GM19239 (cell line): ENCODE results near the gene ARMC9.
A peak's percentile ranks its signal among the peaks of the same experiment; 100 is the strongest.
"Not testable (repeated sequence)": the region's sequence is repeated elsewhere in the genome, so short reads cannot be mapped to it uniquely, and the experiment has no call there.

ENCODE experiments used
- DNase-seq: peaks from one replicate; pipeline ENCODE4 v3.0.0; 2011; ENCODE audit warnings: low spot score; ENCODE audit not compliant: insufficient read length
- FAIRE-seq: peaks from 2 replicates; lab custom pipeline; 2011; peaks lifted over from hg19 to GRCh38; lab: Jason Lieb, UNC

ARMC9 gene

GRCh38 chr2:231388725-231389346 lies 190.4 kb downstream of the ARMC9 start:
- DNase-seq (no peak), FAIRE-seq (no peak)

DNA sequence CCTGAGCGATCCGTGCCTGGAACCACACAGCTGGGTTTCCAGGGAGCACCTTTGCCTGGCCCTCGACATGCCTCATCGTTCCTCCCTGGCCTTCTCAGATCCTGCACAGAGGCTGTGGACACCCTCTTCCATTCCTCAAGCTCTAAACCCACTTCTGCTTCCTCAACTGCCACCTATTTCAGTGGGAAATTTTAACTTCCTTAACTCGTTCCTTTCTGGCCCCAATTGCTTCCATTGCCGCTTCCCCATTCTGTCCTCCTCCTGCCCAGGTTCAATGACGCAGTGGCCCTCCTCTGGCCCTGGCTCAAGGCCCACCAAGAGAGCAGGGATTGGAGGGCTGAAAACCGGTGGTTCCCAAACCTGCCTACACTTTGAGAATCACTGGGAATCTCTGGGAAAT lies 192.2 kb downstream of the ARMC9 start:
- FAIRE-seq, result peak; percentile 68

GRCh38 chr2:231391981-231392380 lies 193.6 kb downstream of the ARMC9 start:
- peak; percentile 89 for FAIRE-seq
- DNase-seq, result no peak

More for the DNA sequence above, 192.2 kb downstream of the ARMC9 start:
- DNase-seq, result no peak

DNA sequence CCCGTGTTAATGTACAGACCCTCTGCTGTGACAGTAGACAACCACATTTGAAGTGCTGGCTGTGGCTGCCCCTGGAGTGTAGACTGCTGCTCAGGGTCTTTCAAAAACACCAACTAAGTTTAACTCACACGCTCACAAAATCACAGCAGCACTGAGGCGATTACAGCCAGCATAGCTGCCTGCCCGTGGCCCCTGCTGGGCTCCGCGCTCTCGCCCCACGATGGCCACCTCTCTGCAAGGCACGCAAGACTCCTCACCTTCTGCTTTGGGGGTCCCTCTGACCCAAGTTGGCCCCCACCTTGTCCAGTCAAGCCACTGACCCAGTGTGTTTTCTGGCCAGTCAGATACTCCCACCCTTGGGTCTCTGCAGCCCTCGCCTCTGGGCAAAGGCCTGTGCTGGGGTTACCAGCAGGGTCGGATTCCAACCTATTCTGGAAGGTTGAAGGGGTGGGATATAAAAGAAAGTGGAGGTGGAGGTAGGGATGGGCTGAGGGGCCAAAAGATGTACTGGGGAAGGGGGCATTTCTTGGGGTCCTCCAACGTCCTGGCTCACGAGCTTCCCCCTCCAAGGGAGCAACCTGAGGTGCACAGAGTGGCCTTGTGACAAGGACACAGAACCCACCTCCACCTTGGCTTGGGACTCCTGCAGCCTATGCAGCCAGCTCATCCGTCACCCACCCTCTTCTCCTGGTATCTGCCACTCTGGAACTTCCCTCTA lies 194.2 kb downstream of the ARMC9 start:
- FAIRE-seq (no peak), DNase-seq (no peak)

GRCh38 chr2:231393149-231394131 lies 195.0 kb downstream of the ARMC9 start:
- FAIRE-seq, result peak; percentile 100
- DNase-seq, result peak; percentile 81

DNA sequence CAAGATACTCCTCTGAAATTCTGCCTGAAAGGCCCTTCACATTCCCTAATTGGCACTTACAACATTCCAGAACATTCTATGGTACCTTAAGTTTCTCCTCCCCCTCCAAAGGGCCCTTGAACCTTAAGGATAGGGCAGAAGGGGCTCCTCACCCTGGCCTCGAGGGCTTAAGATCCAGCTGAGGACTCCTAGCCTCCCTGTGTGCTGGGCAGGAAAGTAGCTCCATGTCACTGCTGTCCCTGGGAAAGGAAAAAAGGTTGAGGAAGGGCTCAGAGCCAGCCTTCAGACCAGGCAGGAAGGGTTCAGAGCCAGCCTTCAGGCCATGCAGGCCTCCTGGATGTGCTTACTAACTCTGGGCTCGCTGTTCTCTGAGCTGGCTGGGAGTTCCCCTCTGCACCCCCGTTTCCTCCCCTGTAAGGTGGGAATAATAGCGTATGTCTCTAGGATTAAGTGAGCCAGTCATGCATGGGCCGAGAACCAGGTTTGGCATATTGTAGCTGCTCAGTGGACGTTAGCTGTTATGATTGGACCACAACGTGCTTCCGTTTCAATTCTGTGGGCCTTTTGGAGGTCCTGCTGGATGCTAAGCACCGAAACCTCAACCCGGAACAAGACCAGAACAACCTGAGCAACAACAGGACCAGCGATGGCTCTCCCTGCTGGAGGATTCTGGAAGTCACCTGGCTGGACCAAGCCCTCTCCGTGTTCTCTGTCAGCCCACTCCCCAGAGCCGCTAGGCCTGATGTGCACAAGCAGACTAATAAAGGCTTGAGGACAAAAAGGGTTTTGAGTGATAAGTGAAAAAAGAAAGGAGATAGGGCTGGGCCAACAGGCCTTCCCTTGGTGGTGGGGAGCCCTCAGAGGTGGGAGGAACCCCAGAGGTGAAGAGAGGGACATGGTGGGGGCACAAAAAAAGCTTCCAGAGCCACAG lies 196.0 kb downstream of the ARMC9 start:
- DNase-seq (peak; percentile 96), FAIRE-seq (no peak)

DNA sequence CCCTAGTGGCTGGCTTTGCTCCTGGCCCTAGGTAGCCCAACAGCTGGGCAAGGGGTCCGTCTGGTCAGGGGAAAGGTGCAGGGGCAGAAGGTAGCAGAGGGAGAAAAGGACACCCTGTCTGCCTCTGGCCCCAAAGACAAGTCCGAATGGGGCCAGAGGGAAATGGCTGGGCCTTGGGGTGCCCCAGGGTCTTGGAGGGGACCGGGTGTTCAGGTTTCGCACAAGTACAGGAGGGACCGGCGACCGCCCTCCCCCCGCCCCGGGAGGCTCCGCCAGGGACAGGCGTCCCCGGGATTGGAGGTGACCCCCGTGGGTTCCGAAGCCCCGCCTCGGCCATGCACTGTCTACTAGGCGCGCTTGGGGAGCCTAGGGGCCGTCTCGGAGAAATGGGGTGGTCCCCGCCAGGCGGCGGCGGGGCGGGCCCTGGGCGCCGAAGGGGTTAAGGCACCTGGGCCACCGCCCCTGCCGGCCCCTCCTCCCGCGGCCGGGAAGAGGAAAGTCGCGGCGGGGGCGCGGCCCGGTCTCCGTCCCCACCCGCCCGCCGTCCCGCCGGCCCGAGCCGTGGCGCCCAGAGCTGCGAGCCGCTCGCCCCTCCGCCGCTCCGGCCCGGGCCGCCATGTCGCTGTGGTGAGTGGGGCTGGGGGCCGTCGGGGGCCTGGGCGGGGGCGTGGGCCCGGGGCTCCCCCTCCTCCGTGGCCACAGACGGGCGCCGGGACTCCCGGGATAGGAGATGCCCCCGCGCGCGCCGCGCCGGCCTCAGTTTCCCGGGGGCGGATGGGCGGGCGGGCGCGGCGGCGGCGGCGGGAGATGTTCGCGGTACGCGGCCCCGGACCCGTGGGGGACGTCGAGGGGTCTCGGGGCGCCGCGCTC lies 197.0 kb downstream of the ARMC9 start, which contains the start of gene B3GNT7:
Gene B3GNT7, plus strand, starts transcription at position 523 of the 870 bp plus-strand sequence. Its CDS starts 94 bp downstream, at position 617.
- FAIRE-seq (no peak), DNase-seq (peak; percentile 63)

- DNase-seq (peak; percentile 48), FAIRE-seq (no peak)
Measured at GRCh38 chr2:231396058-231396821, 197.8 kb downstream of the ARMC9 start.

GRCh38 chr2:231397011-231397927 lies 198.8 kb downstream of the ARMC9 start:
- DNase-seq, result peak; percentile 36
- no peak for FAIRE-seq

- no peak for FAIRE-seq
- no peak for DNase-seq
Measured at GRCh38 chr2:231397928-231398294, 199.5 kb downstream of the ARMC9 start.

GRCh38 chr2:231398585-231398984 lies 200.2 kb downstream of the ARMC9 start:
- DNase-seq (no peak), FAIRE-seq (no peak)

DNA sequence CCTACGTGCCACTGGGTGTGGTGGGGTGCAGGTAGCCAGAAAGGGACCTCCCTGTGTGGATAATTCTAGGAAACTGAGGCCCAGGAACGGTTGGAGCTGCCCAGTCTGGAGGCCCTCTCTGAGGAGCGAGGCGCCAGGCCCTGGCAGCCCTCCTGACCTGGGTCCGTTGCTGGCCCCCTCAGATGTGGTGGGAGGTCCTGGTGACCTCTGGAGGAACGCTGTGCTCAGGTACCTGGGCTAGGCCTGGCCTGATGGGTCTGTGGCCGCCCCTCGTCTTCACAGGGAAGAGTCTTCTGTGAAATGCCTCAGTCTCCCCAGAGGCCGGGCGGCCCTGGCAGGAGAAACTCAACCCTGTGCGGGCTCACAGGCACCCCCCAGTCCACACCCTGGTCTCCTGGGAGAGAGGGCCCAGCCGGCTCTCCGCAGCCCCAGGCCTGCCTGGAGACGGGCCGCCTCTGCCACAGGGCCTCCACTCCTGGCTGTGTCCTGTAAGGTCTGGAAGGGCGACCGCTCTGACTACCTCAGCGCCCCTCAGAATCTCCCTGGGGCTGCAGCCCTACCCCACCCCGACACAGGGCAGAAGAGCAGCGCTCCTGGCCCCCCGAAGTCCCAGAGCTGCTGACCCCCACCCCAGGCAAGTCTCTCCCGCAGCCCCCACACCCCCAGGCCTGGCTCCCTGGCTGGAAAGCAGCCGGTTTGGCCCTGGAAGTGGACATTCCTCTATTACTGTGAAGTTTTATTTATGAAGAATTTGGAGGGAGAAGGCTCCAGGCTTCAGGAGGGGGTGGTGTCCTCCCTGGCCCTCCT lies 200.8 kb downstream of the ARMC9 start:
- no peak for DNase-seq
- FAIRE-seq, result no peak

DNA sequence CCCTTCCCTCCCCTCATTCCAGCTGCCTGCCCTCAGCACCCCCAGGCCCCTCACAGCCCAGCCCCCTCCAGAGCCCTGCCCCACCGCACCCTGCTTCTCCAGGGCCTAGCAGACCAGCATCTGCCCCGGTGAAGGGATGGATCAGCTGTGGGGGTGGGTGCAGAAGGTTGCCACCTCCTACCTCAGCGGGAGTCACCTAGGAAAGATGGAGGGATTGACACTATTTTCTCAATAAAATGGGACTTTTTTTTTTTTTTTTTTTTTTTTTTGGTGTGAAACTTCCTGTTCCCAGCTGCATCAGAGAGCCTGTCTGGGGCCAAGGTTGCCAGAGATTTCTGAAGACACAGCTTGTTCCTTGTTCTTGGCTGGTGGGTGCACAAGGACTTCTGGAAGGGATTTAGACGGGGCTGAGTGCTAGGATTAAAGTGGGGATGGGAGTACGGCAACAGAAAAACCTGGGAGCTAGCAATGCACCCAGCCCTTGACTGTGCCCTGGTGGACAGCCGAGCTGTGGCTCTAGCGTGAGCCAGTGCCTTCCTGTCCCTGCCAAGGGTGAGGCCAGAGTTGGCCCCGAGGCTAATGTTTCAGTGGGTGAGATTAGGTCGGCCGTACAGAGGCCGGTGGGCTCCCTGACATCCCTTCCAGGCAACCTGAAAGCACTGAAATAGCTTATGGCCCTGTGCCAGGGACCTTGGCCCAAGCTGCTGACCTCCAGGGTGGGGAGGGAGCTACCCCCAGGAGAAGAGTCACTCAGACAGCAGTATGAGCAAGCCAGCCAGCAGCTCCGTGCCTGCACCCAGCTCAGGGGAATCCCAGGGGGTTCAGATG lies 201.6 kb downstream of the ARMC9 start:
- FAIRE-seq (no peak), DNase-seq (no peak)

DNA sequence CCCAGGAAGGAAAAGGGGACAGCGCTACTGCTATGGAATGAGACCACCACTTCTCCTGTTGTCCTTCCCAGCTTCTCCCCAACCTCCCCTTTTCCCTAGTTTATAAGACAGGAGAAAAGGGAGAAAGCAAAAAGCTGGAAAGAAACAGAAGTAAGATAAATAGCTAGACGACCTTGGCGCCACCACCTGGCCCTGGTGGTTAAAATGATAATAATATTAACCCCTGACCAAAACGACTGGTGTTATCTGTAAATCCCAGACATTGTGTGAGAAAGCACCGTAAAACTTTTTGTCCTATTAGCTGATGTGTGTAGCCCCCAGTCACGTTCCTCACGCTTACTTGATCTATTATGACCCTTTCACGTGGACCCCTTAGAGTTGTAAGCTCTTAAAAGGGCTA lies 202.2 kb downstream of the ARMC9 start:
- FAIRE-seq, DNase-seq: not testable (repeated sequence)

- not testable (repeated sequence) for FAIRE-seq, DNase-seq
Measured at GRCh38 chr2:231401101-231401500, 202.7 kb downstream of the ARMC9 start.
